Mucosa of rectum (tissue), 2 donors: ENCODE measurements around the gene SATB2.

ENCODE experiments used
- H3K27ac ChIP-seq, 2 donors: one replicate each; pipeline ENCODE4 v1.7.0; 2013; ENCODE audit warnings: inconsistent platforms in 2 of 2, low read depth in 2 of 2, low read length in 2 of 2
- H3K27me3 ChIP-seq, 2 donors: one replicate each; pipeline ENCODE4 v1.7.0; 2013; ENCODE audit warnings: low read length in 2 of 2; ENCODE audit not compliant: control insufficient read depth in 2 of 2, insufficient read depth in 2 of 2
- H3K36me3 ChIP-seq, 2 donors: one replicate each; pipeline ENCODE4 v1.7.0; 2013; ENCODE audit warnings: low read length in 2 of 2; ENCODE audit not compliant: control insufficient read depth in 2 of 2, insufficient read depth in 2 of 2
- H3K4me1 ChIP-seq, 2 donors: one replicate each; pipeline ENCODE4 v1.7.0; 2013; ENCODE audit warnings: low read length in 2 of 2, mild to moderate bottlenecking in 1 of 2; ENCODE audit not compliant: control insufficient read depth in 2 of 2, insufficient read depth in 2 of 2
- H3K4me3 ChIP-seq, 2 donors: one replicate each; pipeline ENCODE4 v1.7.0; 2013; ENCODE audit warnings: low read length in 2 of 2
- H3K9ac ChIP-seq, 2 donors: one replicate each; pipeline ENCODE4 v1.7.0; 2013; ENCODE audit warnings: low read length in 2 of 2, low read depth in 1 of 2, mild to moderate bottlenecking in 1 of 2
- H3K9me3 ChIP-seq, 2 donors: one replicate each; pipeline ENCODE4 v1.7.0; 2013; ENCODE audit warnings: low read length in 2 of 2; ENCODE audit not compliant: control insufficient read depth in 2 of 2
- donor health status: healthy.
- donor health status: Normal muscosa, but diverticular disease.

Gene SATB2

GRCh38 chr2:199477277-199477834 lies 19.6 kb upstream of the SATB2 start:
- H3K9ac ChIP-seq = peak overlapping the region; percentile 47 to 95

GRCh38 chr2:199471443-199472057 lies 13.8 kb upstream of the SATB2 start:
- H3K9me3 ChIP-seq = no peaks in the 10 kb centered on the region
- H3K36me3 ChIP-seq = no peaks in the 10 kb centered on the region
- peaks cover 0 to 27% of the 10 kb centered on the region in 2 donors for H3K4me1 ChIP-seq
- peaks cover 25 to 34% of the 10 kb centered on the region in 2 donors for H3K27me3 ChIP-seq
- peak overlapping the region; percentile 38 to 95 for H3K9ac ChIP-seq
- peak overlapping the region; percentile 91 to 93 for H3K27ac ChIP-seq
- peak overlapping the region; percentile 69 to 79 for H3K4me3 ChIP-seq

More at GRCh38 chr2:199477277-199477834, 19.6 kb upstream of the SATB2 start:
- Histone ChIP-seq H3K4me1 (peaks cover 0 to 8% of the 10 kb centered on the region in 2 donors), H3K27me3 (peaks cover 3 to 7% of the 10 kb centered on the region in 2 donors), H3K27ac (peak overlapping the region; percentile 67 to 86), H3K9me3 (no peaks in the 10 kb centered on the region), H3K4me3 (peak overlapping the region; percentile 70 to 77), H3K36me3 (no peaks in the 10 kb centered on the region)

GRCh38 chr2:199470672-199471442 lies 13.1 kb upstream of the SATB2 start:
- Histone ChIP-seq H3K36me3 (no peaks in the 10 kb centered on the region), H3K4me3 (peak overlapping the region; percentile 69 to 79), H3K9ac (peak overlapping the region; percentile 88 to 95), H3K4me1 (peaks cover 0 to 33% of the 10 kb centered on the region in 2 donors), H3K27me3 (peaks cover 30 to 41% of the 10 kb centered on the region in 2 donors), H3K9me3 (no peaks in the 10 kb centered on the region), H3K27ac (peak overlapping the region; percentile 91 to 93)

GRCh38 chr2:199470361-199470671 lies 12.6 kb upstream of the SATB2 start:
- H3K4me1 ChIP-seq = peaks cover 0 to 34% of the 10 kb centered on the region in 2 donors
- no peaks in the 10 kb centered on the region for H3K9me3 ChIP-seq
- H3K36me3 ChIP-seq = no peaks in the 10 kb centered on the region
- H3K27ac ChIP-seq = peak overlapping the region; percentile 91 to 93
- H3K4me3 ChIP-seq = peak overlapping the region; percentile 69 to 79
- H3K9ac ChIP-seq = peak overlapping the region; percentile 88 to 95
- peaks cover 32 to 42% of the 10 kb centered on the region in 2 donors for H3K27me3 ChIP-seq

- Histone ChIP-seq H3K4me1 (peaks cover 0 to 38% of the 10 kb centered on the region in 2 donors), H3K9me3 (no peaks in the 10 kb centered on the region), H3K27me3 (peaks cover 34 to 40% of the 10 kb centered on the region in 2 donors), H3K36me3 (no peaks in the 10 kb centered on the region), H3K9ac (peak overlapping the region; percentile 88 to 95), H3K27ac (peak overlapping the region; percentile 91 to 93), H3K4me3 (peak overlapping the region; percentile 69 to 79)
Observed at GRCh38 chr2:199469514-199470360, 12.0 kb upstream of the SATB2 start.

GRCh38 chr2:199468561-199469513 lies 11.1 kb upstream of the SATB2 start:
- Histone ChIP-seq H3K9ac (peak overlapping the region; percentile 88 to 95), H3K4me3 (peak overlapping the region; percentile 69 to 79), H3K9me3 (no peaks in the 10 kb centered on the region), H3K36me3 (no peaks in the 10 kb centered on the region), H3K27ac (peak overlapping the region; percentile 91 to 93), H3K4me1 (peaks cover 0 to 41% of the 10 kb centered on the region in 2 donors), H3K27me3 (peaks cover 33 to 39% of the 10 kb centered on the region in 2 donors)

GRCh38 chr2:199467066-199467822 lies 9.5 kb upstream of the SATB2 start:
- H3K4me3 ChIP-seq = peak overlapping the region; percentile 69 to 79
- peak overlapping the region; percentile 91 to 93 for H3K27ac ChIP-seq
- H3K9me3 ChIP-seq = no peaks in the 10 kb centered on the region
- H3K4me1 ChIP-seq = peaks cover 3 to 38% of the 10 kb centered on the region in 2 donors
- peaks cover 41 to 45% of the 10 kb centered on the region in 2 donors for H3K27me3 ChIP-seq
- H3K9ac ChIP-seq = peak overlapping the region; percentile 88 to 95
- H3K36me3 ChIP-seq = no peaks in the 10 kb centered on the region

- H3K27me3 ChIP-seq = peaks cover 39 to 46% of the 10 kb centered on the region in 2 donors
- peak overlapping the region; percentile 69 to 91 for H3K4me3 ChIP-seq
- H3K27ac ChIP-seq = peak overlapping the region; percentile 91 to 93
- peak overlapping the region; percentile 88 to 95 for H3K9ac ChIP-seq
- H3K4me1 ChIP-seq = peaks cover 3 to 35% of the 10 kb centered on the region in 2 donors
- no peaks in the 10 kb centered on the region for H3K36me3 ChIP-seq
- no peaks in the 10 kb centered on the region for H3K9me3 ChIP-seq
Observed at GRCh38 chr2:199466692-199467065, 8.9 kb upstream of the SATB2 start.
